DMS153 (cell line): Measurements from ENCODE around the gene TMEM259.

Experiments
- DNase-seq: peaks from one replicate; lab custom pipeline; 2025; lab: John Stamatoyannopoulos, UW

The TMEM259 gene

DNA sequence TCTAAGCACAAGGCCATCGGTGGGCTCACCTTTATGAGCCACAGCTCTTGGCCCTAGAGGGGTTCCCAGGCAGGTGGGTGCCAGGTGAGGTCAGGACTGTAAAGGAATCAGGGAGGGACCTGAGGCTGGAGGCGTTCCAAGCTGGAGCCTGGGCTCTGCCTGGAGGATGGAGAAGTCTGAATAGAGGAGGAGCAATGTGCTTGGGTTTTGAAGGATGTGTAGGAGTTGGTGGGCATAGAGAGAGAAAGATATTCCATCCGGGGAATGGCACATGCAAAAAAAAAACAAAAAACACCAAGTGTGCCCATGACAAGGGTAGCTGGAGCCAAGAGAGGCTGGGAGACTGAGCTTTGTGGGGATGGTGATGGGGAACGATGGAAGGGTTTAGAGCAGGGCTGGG, 18.3 kb downstream of the TMEM259 start:
- DNase-seq = no peak

DNA sequence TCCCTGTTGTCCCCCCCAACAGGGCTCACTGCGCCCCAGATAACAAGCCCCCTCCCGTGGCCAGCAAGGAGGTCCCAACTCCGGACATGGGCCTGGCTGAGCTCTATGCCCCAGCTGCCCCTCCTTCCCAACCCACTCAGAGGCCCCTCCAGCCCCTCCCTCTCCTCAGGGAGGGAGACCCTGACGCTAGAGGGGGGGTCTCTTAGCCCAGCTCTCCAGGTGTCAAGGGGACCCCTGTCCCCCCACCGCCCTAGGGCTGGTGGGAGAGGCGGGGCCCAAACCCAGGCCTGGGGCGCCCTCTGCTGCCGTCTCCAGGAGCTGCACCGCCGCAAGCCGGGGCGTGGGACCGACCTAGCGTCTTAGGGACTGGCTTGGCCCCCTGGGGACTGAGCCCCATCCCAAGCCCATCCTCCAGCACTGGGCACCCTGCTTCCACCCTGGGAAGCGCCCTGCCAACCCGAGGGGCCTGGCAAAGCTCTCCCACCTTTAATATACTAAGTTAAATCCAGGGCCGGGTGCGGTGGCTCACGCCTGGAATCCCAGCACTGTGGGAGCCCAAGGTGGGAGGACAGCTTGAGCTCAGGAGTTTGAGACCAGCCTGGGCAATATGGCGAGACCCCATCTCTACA, 19.3 kb downstream of the TMEM259 start:
- DNase-seq = no peak

DNA sequence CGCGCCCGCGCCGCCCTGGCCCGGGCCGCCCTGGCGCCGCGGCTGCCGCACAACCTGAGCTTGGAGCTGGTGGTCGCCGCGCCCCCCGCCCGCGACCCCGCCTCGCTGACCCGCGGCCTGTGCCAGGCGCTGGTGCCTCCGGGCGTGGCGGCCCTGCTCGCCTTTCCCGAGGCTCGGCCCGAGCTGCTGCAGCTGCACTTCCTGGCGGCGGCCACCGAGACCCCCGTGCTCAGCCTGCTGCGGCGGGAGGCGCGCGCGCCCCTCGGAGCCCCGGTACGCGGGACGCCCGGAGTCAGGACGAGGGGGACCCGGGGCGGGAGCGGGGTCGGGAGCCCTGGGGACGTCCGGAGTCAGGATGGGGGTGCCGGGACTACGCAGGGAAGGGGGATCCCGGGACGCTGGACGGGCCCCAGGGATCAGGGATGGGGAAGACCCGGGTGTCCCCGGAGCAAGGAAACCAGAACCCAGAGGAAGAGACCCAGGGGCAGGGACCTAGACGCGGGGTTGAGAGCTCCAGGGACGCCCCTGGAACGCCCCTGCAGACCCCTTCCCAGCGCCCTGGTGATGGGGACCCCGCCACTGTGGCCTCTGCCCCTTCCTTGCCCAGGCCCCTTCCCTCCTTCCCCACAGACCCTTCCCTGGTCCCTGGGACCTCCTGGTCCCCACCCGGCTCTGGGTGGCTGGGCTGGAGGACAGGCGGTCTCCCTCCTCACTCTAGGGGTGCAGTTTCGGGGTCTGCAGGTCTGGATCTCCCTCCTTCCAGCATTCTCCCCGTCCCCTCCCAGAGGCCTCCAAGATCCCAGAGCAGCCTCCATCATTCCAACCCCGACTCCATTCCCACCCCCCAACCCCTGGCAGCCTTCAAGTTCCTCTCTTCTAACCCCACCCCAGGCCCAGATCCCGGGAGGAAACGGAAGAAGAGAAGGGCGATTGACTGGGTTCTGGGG, 20.1 kb downstream of the TMEM259 start:
- no peak for DNase-seq

DNA sequence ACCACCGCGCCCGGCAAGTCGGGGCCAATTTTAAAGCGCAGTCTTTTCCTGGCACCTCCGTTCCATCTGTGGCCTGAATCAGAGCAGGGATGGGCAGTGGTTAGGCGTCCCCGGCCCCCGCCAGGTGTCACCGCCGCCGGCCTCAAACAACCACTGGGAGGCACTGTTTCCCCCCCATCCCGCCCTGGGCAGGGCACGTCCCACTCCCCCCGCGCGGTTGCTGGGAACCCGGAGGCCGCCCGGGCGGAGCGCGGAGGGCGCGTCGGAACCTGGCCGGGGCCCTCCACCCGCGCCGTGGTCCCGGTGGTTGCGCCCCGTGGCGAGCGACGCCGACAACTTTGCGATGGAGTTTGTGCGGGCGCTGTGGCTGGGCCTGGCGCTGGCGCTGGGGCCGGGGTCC, 20.8 kb downstream of the TMEM259 start, which contains the start of gene GRIN3B:
Gene GRIN3B, plus strand, starts transcription at position 325 of the 400 bp plus-strand sequence. Its CDS starts 19 bp downstream, at position 344.
- DNase-seq = no peak

DNA sequence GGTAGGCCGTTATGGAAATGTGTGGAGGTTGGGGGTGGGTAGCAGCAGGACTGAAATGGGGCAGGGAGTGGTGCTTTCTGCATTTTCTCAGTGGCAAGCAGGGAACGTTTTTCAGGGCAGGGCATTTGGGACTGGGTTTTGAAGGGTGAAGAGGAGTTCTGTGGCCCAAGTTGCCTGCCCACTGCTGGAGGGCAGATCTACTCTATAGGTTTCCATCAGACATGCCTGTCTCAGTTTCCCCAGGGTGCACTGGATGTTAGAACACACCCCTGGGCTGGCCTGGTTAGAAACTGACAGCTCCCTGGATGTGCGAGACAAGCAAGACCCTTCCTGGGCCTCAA, 21.6 kb downstream of the TMEM259 start:
- DNase-seq = no peak

DNA sequence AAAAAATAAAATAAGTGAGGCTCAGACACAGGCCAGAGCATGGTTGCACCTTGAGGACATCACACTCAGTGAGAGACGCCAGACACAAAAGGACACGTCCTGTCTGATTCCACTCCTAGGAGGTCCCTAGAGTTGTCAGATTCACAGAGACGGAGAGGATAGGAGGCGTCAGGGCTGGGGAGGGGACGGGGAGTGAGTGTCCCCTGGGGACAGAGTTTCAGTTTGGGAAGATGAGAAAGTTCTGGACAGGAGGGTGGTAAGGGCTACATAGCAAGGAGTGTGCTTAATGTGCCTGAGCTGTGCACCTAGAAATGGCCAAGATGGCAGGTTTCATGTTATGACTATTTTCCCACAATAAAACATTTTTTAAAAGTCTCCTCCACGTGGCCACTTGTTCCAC, 22.9 kb downstream of the TMEM259 start:
- DNase-seq = no peak

DNA sequence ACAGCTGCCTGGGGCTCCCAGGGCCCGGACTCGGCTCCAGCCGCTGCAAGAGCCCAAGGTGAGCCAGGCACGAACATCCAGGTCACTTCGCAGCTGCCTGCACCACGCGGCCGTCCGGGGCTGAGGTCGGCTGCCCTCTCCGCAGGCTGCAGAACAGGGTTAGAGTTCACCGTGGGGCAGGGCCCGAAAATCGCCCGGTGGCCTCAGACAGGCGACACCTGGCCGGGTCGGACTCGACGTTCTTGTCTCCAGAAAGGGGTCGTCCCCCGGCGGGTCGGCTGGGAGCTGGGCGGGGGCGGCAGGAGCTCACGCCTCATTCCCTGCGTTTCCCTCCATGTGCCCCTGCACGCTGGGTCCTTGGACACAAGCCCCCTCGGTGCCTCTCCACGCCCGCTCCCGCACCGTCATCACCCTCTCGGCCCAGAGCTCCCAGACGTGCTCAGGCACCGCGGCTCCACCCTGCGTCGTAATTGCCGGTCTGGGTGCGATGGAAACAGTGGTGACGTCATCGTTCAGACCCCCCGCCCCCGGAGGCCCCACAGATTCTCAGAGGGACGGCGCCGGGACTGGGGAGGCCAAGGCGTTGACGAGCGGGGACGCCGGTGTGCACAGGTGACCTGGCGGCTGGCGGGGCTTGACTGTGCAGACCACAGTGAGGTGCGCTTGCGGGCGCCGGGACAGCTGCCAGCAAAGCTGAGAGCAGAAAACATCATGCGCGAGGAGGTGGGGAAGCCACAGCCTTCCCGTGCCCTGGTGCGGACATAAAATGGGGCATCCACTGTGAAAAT, 24.7 kb downstream of the TMEM259 start:
- DNase-seq = no peak

DNA sequence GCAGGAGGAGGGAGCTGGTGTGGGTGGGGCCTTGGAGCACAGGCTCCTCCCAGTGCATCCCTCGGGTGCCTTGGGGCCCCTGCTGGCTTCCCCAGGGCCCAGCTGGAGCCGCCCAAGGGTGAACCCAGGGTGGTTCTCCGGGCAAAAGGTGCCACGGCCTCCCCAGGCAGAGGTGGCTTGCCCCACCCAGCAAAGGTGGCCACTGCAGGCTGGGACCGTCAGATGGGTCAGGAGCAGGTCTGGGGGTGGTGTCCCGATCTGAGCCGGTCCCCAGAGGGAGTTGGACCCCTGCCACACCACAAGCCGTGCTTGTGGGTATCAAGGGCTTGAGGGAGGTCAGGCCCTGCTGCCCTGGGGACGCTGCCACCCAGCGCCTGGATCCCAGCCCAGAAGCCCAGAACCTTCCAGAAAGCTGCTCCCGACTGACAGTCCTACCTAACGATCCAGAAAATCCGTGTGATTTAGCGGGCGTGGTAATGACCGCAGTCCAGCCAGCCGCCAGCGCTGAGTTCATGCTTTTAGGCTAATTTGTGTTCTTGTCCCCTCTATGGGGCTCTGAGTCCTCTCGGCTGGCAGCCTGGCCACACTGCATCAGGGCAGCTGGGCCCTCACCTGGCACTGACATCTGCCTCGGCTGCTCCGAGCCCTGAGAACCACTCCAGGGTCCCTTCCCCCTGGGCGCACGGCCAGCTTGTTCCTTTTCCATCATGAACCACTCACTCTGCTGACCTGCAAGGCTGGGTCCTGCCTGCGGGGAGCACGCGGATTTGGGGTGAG, 25.7 kb downstream of the TMEM259 start:
- DNase-seq = no peak

DNA sequence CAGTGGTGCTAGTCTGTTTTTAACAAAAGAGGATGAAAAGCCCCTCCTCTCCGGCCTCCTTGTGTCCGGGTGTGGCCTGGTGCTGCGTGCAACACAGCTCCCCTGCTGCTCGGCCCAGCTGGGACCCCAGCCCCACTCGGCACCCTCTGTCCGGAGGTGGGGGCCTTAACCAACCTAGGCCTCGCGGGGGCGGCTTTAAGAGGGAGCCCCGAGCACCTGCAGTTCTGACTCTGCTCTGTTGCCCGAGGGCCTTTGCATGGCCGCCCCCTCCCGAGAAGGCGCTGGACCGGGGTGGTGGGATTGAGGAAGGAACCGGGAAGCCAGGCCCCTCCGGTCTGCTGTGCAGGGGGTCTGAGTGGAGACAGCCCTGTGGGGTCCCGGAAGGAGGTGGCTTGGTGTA, 26.4 kb downstream of the TMEM259 start:
- no peak for DNase-seq

DNA sequence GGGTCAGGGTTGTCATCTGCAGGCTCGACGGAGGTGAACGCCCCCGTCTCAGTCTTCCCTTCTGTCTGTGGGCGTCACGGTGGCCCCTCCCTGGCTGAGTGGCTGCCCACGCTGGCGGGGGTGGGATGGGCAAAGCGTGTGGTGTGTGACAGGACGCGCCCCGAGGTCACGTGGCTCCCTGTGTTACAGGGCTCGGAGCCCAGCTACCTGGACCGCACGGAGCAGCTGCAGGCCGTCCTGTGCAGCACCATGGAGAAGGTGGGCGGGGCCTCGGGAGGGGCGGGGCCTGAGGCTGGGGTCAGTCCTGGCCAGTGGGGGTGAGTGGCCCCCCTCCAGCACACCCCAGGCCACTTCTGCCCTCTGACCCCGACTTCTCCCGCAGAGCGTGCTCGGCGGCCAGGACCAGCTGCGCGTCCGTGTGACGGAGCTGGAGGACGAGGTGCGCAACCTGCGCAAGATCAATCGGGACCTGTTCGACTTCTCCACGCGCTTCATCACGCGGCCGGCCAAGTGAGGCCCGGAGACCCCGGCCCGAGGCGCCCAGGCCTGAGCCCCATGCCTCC, 27.0 kb downstream of the TMEM259 start:
- no peak for DNase-seq

DNA sequence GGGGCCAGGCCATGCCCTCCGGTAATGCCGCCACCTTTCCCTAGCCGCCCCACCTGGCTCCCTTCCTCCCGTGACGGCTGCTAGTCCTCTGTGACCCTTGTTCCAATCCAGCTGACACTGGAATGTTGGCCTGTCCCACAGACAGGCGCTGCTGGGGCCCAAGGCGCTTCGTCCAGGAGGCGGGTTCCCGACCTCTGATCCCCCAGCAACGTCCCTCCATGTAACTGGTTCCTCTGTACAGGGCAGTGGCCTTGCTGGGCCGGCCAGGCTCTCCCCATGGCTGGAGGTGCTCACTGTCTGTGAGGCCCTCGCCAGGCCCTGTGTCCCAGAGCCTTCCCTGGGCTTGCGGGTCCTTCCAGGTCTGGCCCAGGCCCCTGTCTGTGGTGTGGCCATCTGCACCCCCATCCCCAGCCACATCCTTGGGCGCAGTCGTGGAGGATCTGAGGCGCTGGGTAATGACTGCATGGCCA, 27.5 kb downstream of the TMEM259 start:
- no peak for DNase-seq

DNA sequence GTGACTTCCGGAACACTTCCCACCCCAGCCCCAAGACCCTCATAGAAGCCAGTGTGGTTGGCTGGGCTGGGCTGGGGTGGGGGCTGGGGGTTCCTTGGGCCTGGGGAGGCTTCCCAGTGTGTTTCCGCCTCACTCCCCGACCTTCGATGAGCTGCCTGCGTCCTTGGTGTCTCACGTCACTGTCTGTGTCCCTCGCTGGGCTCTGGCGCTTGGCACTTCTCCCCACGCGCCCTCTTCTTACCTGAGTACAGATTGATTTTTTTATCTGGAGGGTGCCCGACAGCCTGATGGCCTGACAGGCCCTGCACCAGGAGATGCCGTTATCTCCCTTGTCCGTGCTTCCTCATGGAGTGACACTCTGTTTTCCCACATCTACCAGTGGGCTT, 28.3 kb downstream of the TMEM259 start:
- DNase-seq = no peak

DNA sequence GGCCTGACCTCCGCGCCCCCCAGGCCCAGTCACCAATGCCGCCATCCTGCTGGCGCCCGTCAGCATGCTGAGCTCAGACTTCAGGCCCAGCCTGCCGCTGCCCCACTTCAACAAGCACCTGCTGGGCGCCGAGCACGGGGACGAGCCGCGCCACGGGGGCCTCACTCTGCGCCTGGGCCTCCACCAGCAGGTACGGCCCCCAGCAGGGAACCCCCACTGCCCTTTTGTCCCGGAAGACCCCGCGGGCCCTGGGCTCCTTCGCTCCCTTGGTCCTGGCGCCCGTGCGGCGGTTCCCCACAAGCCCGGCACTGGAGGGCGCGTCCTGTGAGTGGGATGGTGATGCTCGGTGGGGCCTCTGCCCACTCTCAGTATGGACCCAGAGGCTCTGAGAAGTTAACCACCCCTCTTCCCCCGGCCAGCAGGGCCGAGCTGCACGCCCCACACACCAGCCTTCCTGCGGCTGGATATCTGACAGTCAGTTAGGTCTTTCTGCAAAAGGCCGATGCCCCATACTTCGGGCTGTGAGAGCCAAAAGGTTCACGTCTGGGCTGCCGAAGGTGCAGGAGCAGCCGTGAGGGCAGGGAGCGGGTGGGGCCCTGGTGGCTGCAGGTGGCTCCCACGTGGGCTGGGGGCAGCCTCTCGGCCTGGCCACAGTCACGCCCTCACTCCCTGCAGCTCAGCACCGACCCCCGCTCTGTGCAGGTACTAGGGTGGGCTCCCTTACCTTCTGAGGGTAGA, 28.8 kb downstream of the TMEM259 start:
- no peak for DNase-seq

DNA sequence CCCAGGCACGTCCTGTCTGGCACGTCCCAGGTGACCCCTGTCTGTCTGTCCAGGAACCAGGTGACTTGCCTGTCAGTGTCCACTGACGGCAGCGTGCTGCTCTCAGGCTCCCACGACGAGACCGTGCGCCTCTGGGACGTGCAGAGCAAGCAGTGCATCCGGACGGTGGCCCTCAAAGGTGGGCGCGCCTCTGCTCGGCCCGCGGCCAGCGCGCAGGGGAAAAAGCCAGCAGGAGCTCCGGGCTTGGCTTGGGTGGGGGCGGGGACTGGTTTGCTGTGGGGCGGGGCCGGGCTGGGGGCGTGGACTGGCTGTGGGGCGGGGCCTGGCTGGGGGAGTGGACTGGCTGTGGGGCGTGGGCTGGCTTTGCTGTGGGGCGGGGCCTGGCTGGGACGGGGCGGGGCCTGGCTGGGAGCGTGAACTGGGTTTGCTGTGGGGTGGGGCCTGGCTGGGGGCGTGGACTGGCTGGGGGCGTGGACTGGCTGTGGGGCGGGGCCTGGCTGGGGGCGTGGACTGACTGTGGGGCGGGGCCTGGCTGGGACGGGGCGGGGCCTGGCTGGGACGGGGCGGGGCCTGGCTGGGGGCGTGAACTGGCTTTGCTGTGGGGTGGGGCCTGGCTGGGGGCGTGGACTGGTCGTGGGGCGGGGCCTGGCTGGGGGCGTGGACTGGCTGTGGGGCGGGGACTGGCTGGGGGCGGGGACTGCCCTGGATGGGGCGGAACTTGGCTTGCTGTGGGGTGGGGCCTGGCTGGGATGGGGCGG, 29.6 kb downstream of the TMEM259 start:
- no peak for DNase-seq

DNA sequence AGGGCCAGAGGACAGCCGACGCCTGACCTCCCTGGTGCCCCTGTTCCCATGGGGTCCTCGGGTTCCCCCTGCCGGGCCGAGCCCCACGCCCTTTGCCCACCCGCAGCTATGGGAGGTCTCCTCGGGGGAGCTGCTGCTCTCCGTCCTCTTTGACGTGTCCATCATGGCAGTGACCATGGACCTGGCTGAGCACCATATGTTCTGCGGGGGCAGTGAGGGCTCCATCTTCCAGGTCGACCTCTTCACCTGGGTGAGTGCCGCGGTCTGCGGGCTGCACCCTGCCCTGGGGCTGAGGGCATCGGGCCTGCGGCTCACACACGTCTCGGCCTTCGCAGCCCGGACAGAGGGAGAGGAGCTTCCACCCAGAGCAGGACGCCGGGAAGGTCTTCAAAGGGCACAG, 30.2 kb downstream of the TMEM259 start:
- DNase-seq = no peak

DNA sequence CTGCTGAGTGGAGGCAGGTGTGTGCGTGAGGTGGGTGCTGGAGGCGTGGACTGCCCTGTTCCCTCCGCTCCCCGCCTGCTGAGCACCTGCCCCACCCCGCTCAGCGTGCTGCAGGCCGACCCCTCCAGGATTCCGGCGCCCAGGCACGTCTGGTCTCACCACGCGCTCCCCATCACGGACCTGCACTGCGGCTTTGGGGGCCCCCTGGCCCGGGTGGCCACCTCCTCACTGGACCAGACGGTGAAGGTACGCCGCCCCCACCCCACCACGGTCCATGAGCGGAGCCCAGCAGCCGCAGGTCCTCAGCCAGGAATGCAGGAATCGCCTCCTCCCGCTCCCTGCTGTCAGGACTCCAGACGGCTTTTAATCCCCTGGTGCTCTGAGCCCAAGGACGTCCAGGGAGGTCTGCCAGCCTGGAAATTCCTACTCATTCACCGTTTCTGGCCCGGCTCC, 30.8 kb downstream of the TMEM259 start:
- no peak for DNase-seq

DNA sequence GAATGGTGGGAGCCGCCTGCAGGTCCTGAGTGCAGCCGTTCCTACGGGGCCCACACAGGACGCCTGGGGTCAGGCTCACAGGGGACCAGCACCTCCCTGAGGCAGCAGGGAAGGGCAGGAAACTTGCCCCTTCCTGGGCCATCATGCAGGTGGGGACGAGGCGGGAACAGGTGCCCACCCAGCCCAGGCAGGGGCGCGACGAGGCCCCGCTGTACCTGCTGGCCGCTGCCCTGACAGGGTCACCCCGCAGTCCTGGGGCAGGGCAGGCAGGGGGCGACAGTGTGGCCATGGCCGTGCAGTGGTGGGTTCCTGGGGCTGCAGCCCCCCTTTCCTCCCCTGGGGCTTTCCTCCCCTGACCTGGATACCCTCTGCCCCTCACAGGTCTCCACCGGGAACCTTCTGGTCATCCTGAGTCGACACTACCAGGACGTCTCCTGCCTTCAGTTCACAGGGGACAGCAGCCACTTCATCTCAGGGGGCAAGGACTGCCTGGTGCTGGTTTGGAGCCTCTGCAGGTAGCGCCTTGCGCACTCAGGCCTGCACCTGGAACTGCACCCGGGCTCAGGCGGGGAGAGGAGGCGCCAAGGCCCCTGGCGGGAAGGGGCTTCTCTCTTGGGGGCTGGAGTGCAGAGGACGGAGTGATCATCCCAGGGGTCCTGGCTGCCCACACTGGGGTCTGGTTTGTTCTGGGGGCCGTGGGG, 31.4 kb downstream of the TMEM259 start:
- no peak for DNase-seq

DNA sequence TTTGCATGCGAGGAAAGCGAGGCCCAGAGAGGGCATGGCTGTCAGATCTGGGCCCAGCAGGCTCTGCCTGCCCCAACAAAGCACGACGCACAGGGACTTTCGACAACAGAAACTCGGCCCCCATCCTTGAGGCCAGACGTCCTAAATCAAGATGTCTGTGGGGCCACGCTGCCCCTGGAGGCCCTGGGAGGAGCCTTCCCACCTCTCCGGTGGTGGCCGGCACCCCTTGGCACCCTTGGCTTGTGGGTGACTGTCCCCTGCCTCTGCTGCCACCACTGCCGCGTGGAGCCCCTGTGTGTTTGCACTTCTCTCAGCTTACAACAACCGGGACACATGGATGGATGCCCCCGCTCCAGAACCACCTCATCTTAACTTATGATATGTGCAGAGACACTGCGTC, 32.4 kb downstream of the TMEM259 start:
- DNase-seq = no peak

DNA sequence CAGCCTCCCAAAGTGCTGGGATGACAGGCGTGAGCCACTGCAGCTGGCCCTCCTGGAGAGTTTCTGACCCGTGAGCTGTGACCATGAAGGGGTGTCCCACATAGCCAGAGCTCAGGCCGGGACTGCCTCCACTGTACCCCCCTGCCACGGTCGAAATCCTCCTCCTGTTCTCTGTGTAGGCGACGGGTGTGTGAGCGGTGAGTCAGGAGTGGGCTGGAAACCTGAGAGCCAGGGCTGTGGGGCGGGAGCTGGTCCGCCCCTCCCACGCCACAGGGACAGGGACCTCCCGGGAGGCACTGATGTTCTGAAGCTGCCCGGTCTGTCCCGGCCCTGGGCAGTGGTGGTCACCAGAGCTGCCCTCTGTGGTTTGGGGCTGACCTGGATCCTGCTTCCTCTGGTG, 32.8 kb downstream of the TMEM259 start:
- DNase-seq = no peak
